ENCODE data around the gene CCDC107. TPM values are rescaled to one million over a fixed set of nuclear protein-coding genes. Genes with fewer than 3 reads are reported as not detected.
"Not testable (repeated sequence)": the region's sequence is repeated elsewhere in the genome, so short reads cannot be mapped to it uniquely, and the experiment has no call there.

Gene CCDC107, protein sequence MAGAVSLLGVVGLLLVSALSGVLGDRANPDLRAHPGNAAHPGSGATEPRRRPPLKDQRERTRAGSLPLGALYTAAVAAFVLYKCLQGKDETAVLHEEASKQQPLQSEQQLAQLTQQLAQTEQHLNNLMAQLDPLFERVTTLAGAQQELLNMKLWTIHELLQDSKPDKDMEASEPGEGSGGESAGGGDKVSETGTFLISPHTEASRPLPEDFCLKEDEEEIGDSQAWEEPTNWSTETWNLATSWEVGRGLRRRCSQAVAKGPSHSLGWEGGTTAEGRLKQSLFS
- 14.3 TPM for polyA plus RNA-seq (2012; ENCODE audit: low read depth, missing spikeins)

- FAIRE-seq (peak; percentile 97), DNase-seq (ENCODE audit: insufficient read length, low spot score) (peak; percentile 88)
- peak; percentile 94 for TF ChIP-seq POU2F2 (IDR thresholded peaks at IDR 0.05; ENCODE audit: low read depth, low read length)
- peak; percentile 75 for TF ChIP-seq POLR2A (IDR thresholded peaks at IDR 0.05; ENCODE audit: low read depth, low read length)
- no peak for TF ChIP-seq PAX5 (IDR thresholded peaks at IDR 0.05; ENCODE audit: insufficient read depth, low read length, severe bottlenecking)
- no peak for TF ChIP-seq SPI1 (IDR thresholded peaks at IDR 0.05; ENCODE audit: low read depth, low read length)
- 0 out of 2 replicates have a peak, but pooled peaks have one; percentile 25 for TF ChIP-seq TAF1 (IDR thresholded peaks at IDR 0.05; ENCODE audit: low read depth, low read length)
- no peak for TF ChIP-seq POLR2AphosphoS5 (IDR thresholded peaks at IDR 0.05; ENCODE audit: low read depth, low read length)
These were observed at the start of gene CCDC107 for GRCh38 chr9:35658137-35658967. Gene CCDC107 (plus strand): TSS chr9:35658292. CDS start chr9:35658380, 88 bp downstream.

DNA sequence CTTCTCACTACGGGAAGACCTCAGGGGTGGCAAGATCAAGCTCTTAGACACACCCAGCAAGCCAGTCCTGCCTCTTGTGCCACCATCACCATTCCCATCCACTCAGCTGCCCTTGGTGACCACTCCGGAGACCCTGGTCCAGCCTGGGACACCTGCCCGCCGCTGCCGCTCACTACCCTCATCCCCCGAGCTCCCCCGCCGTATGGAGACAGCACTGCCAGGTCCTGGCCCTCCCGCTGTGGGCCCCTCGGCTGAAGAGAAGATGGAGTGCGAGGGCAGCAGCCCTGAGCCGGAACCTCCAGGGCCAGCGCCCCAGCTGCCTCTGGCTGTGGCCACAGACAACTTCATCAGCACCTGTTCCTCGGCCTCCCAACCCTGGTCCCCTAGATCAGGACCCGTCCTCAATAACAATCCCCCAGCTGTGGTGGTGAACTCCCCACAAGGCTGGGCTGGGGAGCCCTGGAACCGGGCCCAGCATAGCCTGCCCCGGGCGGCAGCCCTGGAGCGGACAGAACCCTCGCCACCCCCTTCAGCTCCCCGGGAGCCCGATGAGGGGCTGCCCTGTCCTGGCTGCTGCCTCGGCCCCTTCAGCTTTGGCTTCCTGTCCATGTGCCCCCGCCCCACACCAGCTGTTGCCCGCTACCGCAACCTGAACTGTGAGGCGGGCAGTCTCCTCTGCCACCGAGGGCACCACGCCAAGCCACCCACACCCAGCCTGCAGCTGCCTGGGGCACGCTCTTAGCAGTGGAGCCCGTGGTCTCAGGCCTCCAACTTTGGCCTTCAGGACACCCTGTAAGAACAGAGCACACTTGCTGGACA lies 48.9 kb upstream of the CCDC107 start:
- no peak for DNase-seq (ENCODE audit: insufficient read length, low spot score)
- no peak for TF ChIP-seq POLR2A (IDR thresholded peaks at IDR 0.05; ENCODE audit: low read depth, low read length)
- TF ChIP-seq POU2F2 (IDR thresholded peaks at IDR 0.05; ENCODE audit: low read depth, low read length), result no peak
- no peak for TF ChIP-seq SPI1 (IDR thresholded peaks at IDR 0.05; ENCODE audit: low read depth, low read length)
- no peak for TF ChIP-seq POLR2AphosphoS5 (IDR thresholded peaks at IDR 0.05; ENCODE audit: low read depth, low read length)
- TF ChIP-seq TAF1 (IDR thresholded peaks at IDR 0.05; ENCODE audit: low read depth, low read length), result no peak
- TF ChIP-seq PAX5 (IDR thresholded peaks at IDR 0.05; ENCODE audit: insufficient read depth, low read length, severe bottlenecking), result no peak
- no peak for FAIRE-seq

GRCh38 chr9:35609820-35610163 lies 48.3 kb upstream of the CCDC107 start:
- TF ChIP-seq SPI1 (IDR thresholded peaks at IDR 0.05; ENCODE audit: low read depth, low read length) (no peak), TAF1 (IDR thresholded peaks at IDR 0.05; ENCODE audit: low read depth, low read length) (no peak), PAX5 (IDR thresholded peaks at IDR 0.05; ENCODE audit: insufficient read depth, low read length, severe bottlenecking) (no peak), POLR2A (IDR thresholded peaks at IDR 0.05; ENCODE audit: low read depth, low read length) (no peak), POU2F2 (IDR thresholded peaks at IDR 0.05; ENCODE audit: low read depth, low read length) (no peak), POLR2AphosphoS5 (IDR thresholded peaks at IDR 0.05; ENCODE audit: low read depth, low read length) (no peak)
- FAIRE-seq (no peak), DNase-seq (ENCODE audit: insufficient read length, low spot score) (no peak)

DNA sequence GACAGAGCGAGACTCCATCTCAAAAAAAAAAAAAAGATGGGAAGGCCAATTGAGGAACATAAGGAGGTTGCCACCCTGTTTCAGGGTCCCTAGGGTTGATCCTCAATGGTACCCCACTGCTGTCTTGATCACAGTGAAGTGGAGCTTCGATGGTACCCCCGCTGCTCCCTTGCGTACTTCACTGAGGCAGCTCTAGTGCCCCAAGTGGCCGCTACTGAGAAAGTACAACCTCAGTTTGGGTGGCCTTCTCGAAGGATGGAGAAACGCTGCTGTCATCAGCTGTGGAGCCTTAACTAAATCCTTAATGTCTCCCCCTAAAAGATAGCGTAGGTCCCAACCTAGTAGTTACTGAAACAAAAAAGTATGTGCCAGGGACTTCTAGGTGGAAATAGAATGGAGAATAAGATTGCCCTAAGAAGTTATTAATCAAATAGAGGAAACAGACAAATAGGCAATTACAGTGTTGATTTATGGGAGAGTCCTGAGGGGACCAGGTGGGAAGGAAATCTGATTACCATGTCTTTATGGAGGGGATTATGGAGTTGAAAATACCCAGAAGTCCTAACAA lies 46.8 kb upstream of the CCDC107 start:
- TF ChIP-seq TAF1 (IDR thresholded peaks at IDR 0.05; ENCODE audit: low read depth, low read length), result no peak
- no peak for TF ChIP-seq SPI1 (IDR thresholded peaks at IDR 0.05; ENCODE audit: low read depth, low read length)
- TF ChIP-seq POLR2AphosphoS5 (IDR thresholded peaks at IDR 0.05; ENCODE audit: low read depth, low read length), result no peak
- TF ChIP-seq POU2F2 (IDR thresholded peaks at IDR 0.05; ENCODE audit: low read depth, low read length), result no peak
- TF ChIP-seq PAX5 (IDR thresholded peaks at IDR 0.05; ENCODE audit: insufficient read depth, low read length, severe bottlenecking), result no peak
- no peak for TF ChIP-seq POLR2A (IDR thresholded peaks at IDR 0.05; ENCODE audit: low read depth, low read length)
- peak; percentile 97 for FAIRE-seq
- no peak for DNase-seq (ENCODE audit: insufficient read length, low spot score)

DNA sequence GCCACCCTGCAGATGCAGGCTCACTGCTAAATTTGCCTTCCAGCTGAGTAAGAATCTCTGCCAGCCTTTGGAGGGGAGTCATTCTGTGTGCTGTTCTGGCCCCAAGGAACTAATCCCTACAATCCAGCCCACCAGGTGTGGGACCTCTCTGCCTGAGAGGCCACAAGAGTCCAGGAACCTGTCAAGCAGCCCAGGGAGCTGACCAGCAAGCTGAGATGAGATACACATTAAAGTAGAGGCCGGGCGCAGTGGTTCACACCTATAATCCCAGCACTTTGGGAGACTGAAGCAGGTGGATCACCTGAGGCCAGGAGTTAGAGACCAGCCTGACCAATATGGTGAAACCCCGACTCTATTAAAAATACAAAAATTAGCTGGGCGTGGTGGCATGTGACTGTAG lies 46.0 kb upstream of the CCDC107 start:
- FAIRE-seq; DNase-seq (ENCODE audit: insufficient read length, low spot score): not testable (repeated sequence)

- DNase-seq (ENCODE audit: insufficient read length, low spot score) (no peak), FAIRE-seq (no peak)
- no peak for TF ChIP-seq POLR2AphosphoS5 (IDR thresholded peaks at IDR 0.05; ENCODE audit: low read depth, low read length)
- no peak for TF ChIP-seq SPI1 (IDR thresholded peaks at IDR 0.05; ENCODE audit: low read depth, low read length)
- TF ChIP-seq PAX5 (IDR thresholded peaks at IDR 0.05; ENCODE audit: insufficient read depth, low read length, severe bottlenecking), result no peak
- no peak for TF ChIP-seq POLR2A (IDR thresholded peaks at IDR 0.05; ENCODE audit: low read depth, low read length)
- no peak for TF ChIP-seq TAF1 (IDR thresholded peaks at IDR 0.05; ENCODE audit: low read depth, low read length)
- no peak for TF ChIP-seq POU2F2 (IDR thresholded peaks at IDR 0.05; ENCODE audit: low read depth, low read length)
These were observed 45.2 kb upstream of the CCDC107 start for GRCh38 chr9:35612843-35613242.

DNA sequence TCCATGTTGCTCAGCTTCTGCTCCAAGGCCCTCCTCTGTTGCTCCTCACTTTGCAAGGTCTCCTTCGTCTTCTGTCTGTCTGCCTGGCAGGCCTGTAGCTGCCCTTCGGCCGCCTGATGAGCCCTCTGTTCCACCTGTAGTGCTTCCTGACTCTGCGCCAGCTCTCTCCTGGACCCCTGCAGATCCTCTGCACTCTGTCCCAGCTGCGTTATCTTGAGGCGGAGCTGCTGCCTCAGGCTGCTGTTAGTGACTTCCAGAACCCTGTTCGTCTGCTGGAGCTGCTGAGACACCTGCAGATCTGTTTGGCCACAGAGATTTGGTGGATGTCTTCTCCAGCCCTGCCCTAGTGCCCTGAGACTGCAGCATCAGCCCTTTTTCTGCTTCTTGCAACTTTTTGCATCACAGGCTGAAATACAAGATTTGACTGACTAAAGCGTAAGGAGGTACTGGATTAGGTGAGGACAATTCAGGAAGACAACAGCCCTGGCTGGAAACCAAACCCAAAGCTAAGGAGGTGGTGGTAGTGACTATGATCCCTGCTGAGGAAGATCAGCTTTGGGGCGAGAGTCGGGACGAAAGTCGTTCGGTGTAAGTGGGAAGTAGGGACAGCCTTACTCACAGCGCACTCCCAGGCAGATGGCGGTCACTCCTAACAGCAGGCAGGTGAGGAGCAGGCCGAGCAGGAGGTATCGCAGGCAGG lies 42.0 kb upstream of the CCDC107 start:
- DNase-seq (ENCODE audit: insufficient read length, low spot score) (no peak), FAIRE-seq (peak; percentile 77)
- TF ChIP-seq TAF1 (IDR thresholded peaks at IDR 0.05; ENCODE audit: low read depth, low read length) (no peak), POLR2AphosphoS5 (IDR thresholded peaks at IDR 0.05; ENCODE audit: low read depth, low read length) (no peak)

DNA sequence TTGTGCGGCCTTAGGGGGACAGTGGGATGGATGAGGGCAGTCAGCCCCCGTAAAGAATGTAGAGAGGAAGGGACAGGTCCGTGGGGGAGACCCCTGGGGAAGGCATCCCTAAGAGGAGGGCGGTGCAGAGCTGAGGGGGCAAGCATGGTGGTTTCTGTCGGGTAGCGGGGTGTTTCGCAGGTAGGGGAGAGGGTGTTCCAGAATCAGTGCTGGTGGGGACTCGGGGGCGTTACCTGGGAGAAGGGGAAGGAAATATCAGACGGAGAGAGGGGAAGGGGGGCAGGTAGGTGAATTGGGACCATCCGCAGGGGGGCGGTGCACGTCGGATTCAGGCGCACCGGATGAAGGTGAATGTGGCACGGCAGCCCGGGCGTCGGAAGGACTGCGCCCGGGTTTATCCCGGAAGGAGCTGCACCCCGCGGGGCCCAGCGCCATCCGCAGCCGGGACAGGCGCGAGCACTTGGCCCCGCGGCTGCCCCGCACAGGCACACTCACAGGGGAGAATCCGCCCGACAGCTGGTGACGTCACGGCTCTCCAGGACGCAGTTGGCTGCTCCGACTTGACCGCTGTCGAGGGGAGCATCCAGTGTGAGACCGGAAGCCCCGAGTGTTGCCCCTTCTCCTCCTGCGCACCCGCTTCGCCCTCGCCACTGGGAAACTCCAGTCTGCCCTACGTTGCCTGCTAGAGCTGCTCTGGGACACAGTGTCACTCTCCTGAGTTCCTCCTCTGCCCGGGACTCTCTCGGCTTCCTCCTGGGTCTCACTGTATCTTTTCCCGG lies 41.2 kb upstream of the CCDC107 start:
- DNase-seq (ENCODE audit: insufficient read length, low spot score), result peak; percentile 58
- TF ChIP-seq PAX5 (IDR thresholded peaks at IDR 0.05; ENCODE audit: insufficient read depth, low read length, severe bottlenecking) (no peak), SPI1 (IDR thresholded peaks at IDR 0.05; ENCODE audit: low read depth, low read length) (no peak), POLR2A (IDR thresholded peaks at IDR 0.05; ENCODE audit: low read depth, low read length) (peak; percentile 61), POLR2AphosphoS5 (IDR thresholded peaks at IDR 0.05; ENCODE audit: low read depth, low read length) (peak; percentile 64; the same call in 1 of the 2 replicates), TAF1 (IDR thresholded peaks at IDR 0.05; ENCODE audit: low read depth, low read length) (peak; percentile 31; the same call in 1 of the 2 replicates), POU2F2 (IDR thresholded peaks at IDR 0.05; ENCODE audit: low read depth, low read length) (no peak)
- FAIRE-seq, result peak; percentile 94

All from GM12891 (cell line).